Thoracic aorta (tissue), 2 donors: Measurements from ENCODE around the gene SPON1. TPM values are rescaled to one million over a fixed set of nuclear protein-coding genes. Genes with fewer than 3 reads are reported as not detected.

Experiments used
- ATAC-seq: fragments of 150-250 bp; one replicate; pipeline ENCODE4 v1.8.0; 2017; ENCODE audit warnings: low read depth; ENCODE audit not compliant: insufficient number of reproducible peaks, low FRiP score
- DNase-seq: peaks from one replicate; pipeline ENCODE4 v3.0.0-alpha.2; 2020; ENCODE audit warnings: low spot score
- H3K27ac ChIP-seq, 2 donors: fragments of 200-600 bp; sonication (generic); 1 replicate in 1 of 2; 2 replicates in 1 of 2; pipeline ENCODE4 v1.5.1; 2016; ENCODE audit warnings: mild to moderate bottlenecking in 2 of 2, moderate library complexity in 2 of 2
- H3K27me3 ChIP-seq: fragments of 200-600 bp; sonication (generic); replicated peaks from 2 replicates; pipeline ENCODE4 v1.6.0; 2016; ENCODE audit warnings: mild to moderate bottlenecking; ENCODE audit not compliant: insufficient read depth
- H3K36me3 ChIP-seq: fragments of 200-600 bp; sonication (generic); one replicate; pipeline ENCODE4 v1.5.1; 2016
- H3K4me1 ChIP-seq, 2 donors: fragments of 200-600 bp; sonication (generic); 1 replicate in 1 of 2; 2 replicates in 1 of 2; pipeline versions ENCODE4 v1.5.1 to v1.6.0; 2016; ENCODE audit warnings: low read depth in 2 of 2, mild to moderate bottlenecking in 1 of 2; ENCODE audit not compliant: control insufficient read depth in 1 of 2
- H3K4me3 ChIP-seq: fragments of 200-600 bp; sonication (generic); 2 replicates; pipeline ENCODE4 v1.5.1; 2016; ENCODE audit warnings: mild to moderate bottlenecking
- H3K9me3 ChIP-seq: fragments of 200-600 bp; sonication (generic); 2 replicates; pipeline ENCODE4 v1.5.1; 2016
- CTCF ChIP-seq: fragments of 200-600 bp; sonication (generic); IDR thresholded peaks from one replicate; pipeline ENCODE4 v1.5.1; 2019; ENCODE audit warnings: antibody characterized with exemption
- total RNA-seq, 2 donors: library from RNA; depleted of rRNA; stranded (reverse); fragments of >200 nt; gene quantifications; one replicate each; pipeline versions ENCODE4 v1.1.0 to v1.2.3, GENCODE V29; 2016

SPON1 gene
- total RNA-seq, 2 donors from 2014 or later: 20.6 to 48.5 TPM

- ATAC-seq (no peak), DNase-seq (no peak)
- Histone ChIP-seq H3K4me3 (no peak overlapping the region), H3K9me3 (no peaks in the 10 kb centered on the region), H3K27ac (peak overlapping the region in 1 of 2 donors; percentile 24), H3K36me3 (no peaks in the 10 kb centered on the region), H3K27me3 (no peaks in the 10 kb centered on the region), H3K4me1 (peaks cover 2 to 10% of the 10 kb centered on the region in 2 donors)
- no peak for TF ChIP-seq CTCF
Measured at GRCh38 chr11:13993096-13993765, 30.7 kb downstream of the SPON1 start.

- TF ChIP-seq CTCF: no peak
- no peak for DNase-seq
Measured at GRCh38 chr11:13997881-13998280, 35.4 kb downstream of the SPON1 start.

GRCh38 chr11:13999704-14000103, 37.2 kb downstream of the SPON1 start:
- Histone ChIP-seq H3K4me3 (no peak overlapping the region), H3K36me3 (no peaks in the 10 kb centered on the region), H3K9me3 (peaks cover 4% of the 10 kb centered on the region), H3K27me3 (no peaks in the 10 kb centered on the region), H3K27ac (no peak overlapping the region), H3K4me1 (no peaks in the 10 kb centered on the region)
- no peak for ATAC-seq
- DNase-seq: no peak
- no peak for TF ChIP-seq CTCF

More at GRCh38 chr11:13997881-13998280, 35.4 kb downstream of the SPON1 start:
- Histone ChIP-seq H3K27ac (no peak overlapping the region), H3K36me3 (no peaks in the 10 kb centered on the region), H3K27me3 (no peaks in the 10 kb centered on the region), H3K4me1 (peaks cover 2 to 10% of the 10 kb centered on the region in 2 donors), H3K4me3 (no peak overlapping the region), H3K9me3 (peaks cover 4% of the 10 kb centered on the region)
- no peak for ATAC-seq

- Histone ChIP-seq H3K4me1 (no peaks in the 10 kb centered on the region), H3K9me3 (peaks cover 4% of the 10 kb centered on the region), H3K4me3 (no peak overlapping the region), H3K27ac (no peak overlapping the region), H3K27me3 (no peaks in the 10 kb centered on the region), H3K36me3 (no peaks in the 10 kb centered on the region)
- TF ChIP-seq CTCF: no peak
- ATAC-seq (no peak), DNase-seq (no peak)
Measured at GRCh38 chr11:14001597-14001996, 39.1 kb downstream of the SPON1 start.

- no peaks in the 10 kb centered on the region for H3K9me3 ChIP-seq
- no peak for DNase-seq
- no peak for ATAC-seq
- no peak overlapping the region for H3K4me3 ChIP-seq
- TF ChIP-seq CTCF: no peak
- H3K36me3 ChIP-seq: no peaks in the 10 kb centered on the region
- H3K4me1 ChIP-seq: no peaks in the 10 kb centered on the region
- no peaks in the 10 kb centered on the region for H3K27me3 ChIP-seq
- no peak overlapping the region for H3K27ac ChIP-seq
Measured at GRCh38 chr11:14007566-14007965, 45.0 kb downstream of the SPON1 start.
